Mesenchymal stem cell (in vitro differentiated cells and primary cell): ENCODE data around the gene ELK4.
A peak's percentile ranks its signal among the peaks of the same experiment; 100 is the strongest.
"Not testable (repeated sequence)": the region's sequence is repeated elsewhere in the genome, so short reads cannot be mapped to it uniquely, and the experiment has no call there.

Source experiments
- DNase-seq: peaks from one replicate; pipeline ENCODE4 v3.0.0-alpha.2; 2013
- H2AFZ ChIP-seq: one replicate; pipeline ENCODE4 v1.6.1; 2013; ENCODE audit warnings: low read depth, mild to moderate bottlenecking, control low read depth, inconsistent platforms, low read length, moderate library complexity
- H2AK5ac ChIP-seq: 2 replicates; pipeline ENCODE4 v1.6.1; 2013; ENCODE audit warnings: low read length, moderate library complexity, mild to moderate bottlenecking, inconsistent platforms; ENCODE audit not compliant: severe bottlenecking
- H2BK120ac ChIP-seq: one replicate; pipeline ENCODE4 v1.6.1; 2013; ENCODE audit warnings: low read depth, mild to moderate bottlenecking, inconsistent platforms, low read length, moderate library complexity
- H2BK12ac ChIP-seq, 2 experiments: one replicate each; pipeline ENCODE4 v1.6.1; 2013; ENCODE audit warnings: inconsistent platforms in 2 of 2, low read length in 2 of 2, mild to moderate bottlenecking in 2 of 2, moderate library complexity in 2 of 2, control low read depth in 1 of 2
- H2BK15ac ChIP-seq: one replicate; pipeline ENCODE4 v1.6.1; 2013; ENCODE audit warnings: mild to moderate bottlenecking, low read depth, inconsistent platforms; ENCODE audit not compliant: poor library complexity, severe bottlenecking
- H2BK5ac ChIP-seq: 2 replicates; pipeline ENCODE4 v1.6.1; 2013; ENCODE audit warnings: low read depth, mild to moderate bottlenecking, low read length, control low read depth, inconsistent platforms; ENCODE audit not compliant: poor library complexity, severe bottlenecking
- H3K14ac ChIP-seq, 2 experiments: one replicate each; pipeline ENCODE4 v1.6.1; 2013; ENCODE audit warnings: inconsistent platforms in 2 of 2, low read length in 2 of 2, control low read depth in 1 of 2, mild to moderate bottlenecking in 1 of 2, moderate library complexity in 1 of 2
- H3K18ac ChIP-seq, 2 experiments: one replicate each; pipeline ENCODE4 v1.6.1; 2013; ENCODE audit warnings: inconsistent platforms in 2 of 2, low read length in 2 of 2, control low read depth in 1 of 2, low read depth in 1 of 2, mild to moderate bottlenecking in 1 of 2
- H3K23ac ChIP-seq, 2 experiments: one replicate each; pipeline ENCODE4 v1.6.1; 2013; ENCODE audit warnings: inconsistent platforms in 2 of 2, low read length in 2 of 2, mild to moderate bottlenecking in 2 of 2, moderate library complexity in 2 of 2, control low read depth in 1 of 2
- H3K27ac ChIP-seq: 2 replicates; pipeline ENCODE4 v1.5.1; 2013; ENCODE audit warnings: mild to moderate bottlenecking, moderate library complexity, low read length, control low read depth, inconsistent platforms; ENCODE audit not compliant: poor library complexity, severe bottlenecking
- H3K27me3 ChIP-seq, 2 experiments: 2 replicates each; pipeline versions ENCODE4 v1.6.1 to v1.7.0; 2013; ENCODE audit warnings: low read length in 2 of 2, mild to moderate bottlenecking in 2 of 2, moderate library complexity in 2 of 2, control low read depth in 1 of 2, inconsistent platforms in 1 of 2; ENCODE audit not compliant: control insufficient read depth in 1 of 2, insufficient read depth in 1 of 2
- H3K36me3 ChIP-seq, 2 experiments: 2 replicates each; pipeline versions ENCODE4 v1.6.1 to v1.7.0; 2013; ENCODE audit warnings: low read length in 2 of 2, control low read depth in 1 of 2, inconsistent platforms in 1 of 2, low read depth in 1 of 2, mild to moderate bottlenecking in 1 of 2; ENCODE audit not compliant: insufficient read depth in 2 of 2, control insufficient read depth in 1 of 2
- H3K4ac ChIP-seq, 2 experiments: one replicate each; pipeline ENCODE4 v1.6.1; 2013; ENCODE audit warnings: inconsistent platforms in 2 of 2, low read length in 2 of 2, mild to moderate bottlenecking in 2 of 2, moderate library complexity in 2 of 2, control low read depth in 1 of 2, low read depth in 1 of 2
- H3K4me1 ChIP-seq: 2 replicates; pipeline ENCODE4 v1.6.1; 2013; ENCODE audit warnings: low read depth, low read length, control low read depth; ENCODE audit not compliant: control insufficient read depth, insufficient read depth
- H3K4me2 ChIP-seq: 2 replicates; pipeline ENCODE4 v1.6.1; 2013; ENCODE audit warnings: low read length, mild to moderate bottlenecking, inconsistent platforms; ENCODE audit not compliant: poor library complexity, severe bottlenecking
- H3K4me3 ChIP-seq, 2 experiments: 2 replicates each; pipeline versions ENCODE4 v1.5.1 to v1.7.0; 2013; ENCODE audit warnings: low read length in 2 of 2, mild to moderate bottlenecking in 2 of 2, control low read depth in 1 of 2, low read depth in 1 of 2; ENCODE audit not compliant: insufficient read depth in 1 of 2
- H3K79me1 ChIP-seq: replicated peaks from 2 replicates; pipeline ENCODE4 v1.6.1; 2013; ENCODE audit warnings: mild to moderate bottlenecking, control low read depth, low read length, inconsistent platforms; ENCODE audit not compliant: poor library complexity, severe bottlenecking
- H3K9ac ChIP-seq: 2 replicates; pipeline ENCODE4 v1.7.0; 2013; ENCODE audit warnings: mild to moderate bottlenecking, low read length, moderate library complexity
- H3K9me3 ChIP-seq: 2 replicates; pipeline ENCODE4 v1.7.0; 2013; ENCODE audit warnings: mild to moderate bottlenecking, low read length; ENCODE audit not compliant: control insufficient read depth
- H4K8ac ChIP-seq: one replicate; pipeline ENCODE4 v1.6.1; 2013; ENCODE audit warnings: inconsistent platforms, mild to moderate bottlenecking, low read length, moderate library complexity
- H4K91ac ChIP-seq: one replicate; pipeline ENCODE4 v1.6.1; 2013; ENCODE audit warnings: mild to moderate bottlenecking, low read length, inconsistent platforms
- WGBS: methylation state at CpG from one replicate; pipeline ENCODE4 v1.1.7; 2013; ENCODE audit warnings: mixed read lengths; 5-methylcytosine and 5-hydroxymethylcytosine counted together

ELK4 gene

DNA sequence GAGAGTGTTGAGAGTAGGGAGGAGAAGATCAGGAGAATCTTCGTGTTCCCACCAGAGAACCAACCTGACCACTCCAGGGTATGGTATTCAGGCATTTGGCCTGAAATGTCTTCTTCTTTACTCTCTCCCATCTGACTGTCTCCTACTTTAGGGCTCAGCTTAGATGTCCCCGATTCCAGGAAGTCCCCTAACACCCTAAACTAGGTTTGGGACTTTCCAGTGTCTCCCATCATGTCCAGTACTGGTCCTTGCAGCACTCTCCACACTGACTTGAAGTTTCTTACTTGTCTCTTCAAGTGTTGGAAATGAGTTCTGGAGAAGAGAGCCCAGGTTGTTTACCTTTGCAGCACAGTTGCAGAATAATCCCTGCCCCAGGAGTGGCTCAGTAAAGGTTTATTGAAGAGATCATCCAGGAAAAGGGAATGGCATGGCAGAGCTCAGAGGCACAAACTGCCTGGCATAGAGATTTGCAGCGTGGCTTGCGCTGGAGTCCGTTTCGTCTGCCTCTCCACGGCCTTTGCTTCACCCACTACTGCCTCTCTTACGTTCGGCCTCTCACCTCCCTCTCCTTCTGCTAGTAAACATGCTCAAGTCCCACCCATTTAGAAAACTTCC is 6.2 kb upstream of the ELK4 start:
- 94% methylated on average over 7 of the region's 9 CpGs for WGBS
- H2BK15ac ChIP-seq = no peak overlapping the region

GRCh38 chr1:205636732-205637131 is 4.9 kb upstream of the ELK4 start:
- Histone ChIP-seq H4K8ac (no peak overlapping the region), H2AK5ac (no peak overlapping the region), H2BK15ac (no peak overlapping the region), H2BK5ac (no peak overlapping the region), H3K4me1 (no peaks in the 10 kb centered on the region), H3K18ac (no peak overlapping the region), H3K4ac (no peak overlapping the region), H3K36me3 (no peaks in the 10 kb centered on the region), H3K23ac (peak overlapping the region in 1 of 2 experiments; percentile 51), H3K4me3 (no peak overlapping the region), H2BK12ac (no peak overlapping the region), H3K14ac (no peak overlapping the region), H2BK120ac (no peak overlapping the region), H4K91ac (no peak overlapping the region), H3K27ac (no peak overlapping the region), H3K27me3 (peaks cover 0 to 3% of the 10 kb centered on the region in 2 experiments), H3K9me3 (no peaks in the 10 kb centered on the region), H3K4me2 (no peak overlapping the region), H3K9ac (peak overlapping the region; percentile 67), H2AFZ (no peak overlapping the region), H3K79me1 (no peaks in the 10 kb centered on the region)
- WGBS = 87% methylated on average over 4 of the region's 4 CpGs
- no peak for DNase-seq

More for the DNA sequence above, 6.2 kb upstream of the ELK4 start:
- Histone ChIP-seq H3K9me3 (no peaks in the 10 kb centered on the region), H2AK5ac (no peak overlapping the region), H3K4me3 (no peak overlapping the region), H2BK5ac (no peak overlapping the region), H3K4ac (no peak overlapping the region), H3K27me3 (peaks cover 0 to 3% of the 10 kb centered on the region in 2 experiments), H2BK120ac (no peak overlapping the region), H3K36me3 (no peaks in the 10 kb centered on the region), H3K27ac (no peak overlapping the region), H2AFZ (no peak overlapping the region), H3K9ac (no peak overlapping the region), H3K4me1 (no peaks in the 10 kb centered on the region), H3K14ac (no peak overlapping the region), H3K79me1 (no peaks in the 10 kb centered on the region), H3K23ac (no peak overlapping the region), H4K91ac (no peak overlapping the region), H2BK12ac (no peak overlapping the region), H4K8ac (no peak overlapping the region), H3K4me2 (no peak overlapping the region), H3K18ac (no peak overlapping the region)
- DNase-seq = no peak

GRCh38 chr1:205636138-205636530 is 4.3 kb upstream of the ELK4 start:
- H3K36me3 ChIP-seq, H2BK5ac ChIP-seq, DNase-seq, H3K4me2 ChIP-seq, H3K23ac ChIP-seq, H3K9ac ChIP-seq, H3K4me3 ChIP-seq, H3K27ac ChIP-seq, H4K91ac ChIP-seq, H3K27me3 ChIP-seq, H2BK15ac ChIP-seq, H3K18ac ChIP-seq, H3K14ac ChIP-seq, H2AK5ac ChIP-seq, H4K8ac ChIP-seq, H3K4ac ChIP-seq, H3K9me3 ChIP-seq, H2AFZ ChIP-seq, H3K79me1 ChIP-seq, H3K4me1 ChIP-seq, H2BK12ac ChIP-seq, H2BK120ac ChIP-seq: not testable (repeated sequence)
- WGBS = 97% methylated on average over 6 of the region's 7 CpGs

DNA sequence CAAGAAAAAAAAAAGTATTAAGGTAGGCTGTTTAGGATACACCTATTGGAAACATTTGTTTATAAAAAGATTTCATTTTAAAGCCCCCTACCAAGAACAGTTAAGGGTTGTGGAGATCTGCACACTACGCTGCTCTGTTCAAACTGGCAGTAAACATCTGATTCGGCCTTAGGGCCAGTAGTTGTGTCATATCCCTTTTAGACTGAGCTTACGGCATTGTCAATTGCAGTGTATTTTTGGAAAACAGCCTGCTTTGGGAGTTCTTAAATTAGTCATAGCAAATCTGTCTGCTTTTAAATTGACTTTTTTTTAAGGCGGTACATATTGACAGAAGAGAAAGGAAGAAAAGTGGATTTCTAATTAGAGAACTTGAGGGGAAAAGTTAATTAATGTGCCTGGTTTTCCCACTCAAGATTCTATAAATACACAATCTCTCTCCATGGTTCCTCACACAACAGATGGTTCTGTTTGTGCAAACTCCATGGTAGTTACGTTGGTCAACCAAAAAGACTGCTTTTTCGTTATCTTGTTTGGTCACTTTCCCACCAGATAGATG is 1.7 kb upstream of the ELK4 start:
- Histone ChIP-seq H3K27ac (no peak overlapping the region), H3K4ac (no peak overlapping the region), H2BK15ac (no peak overlapping the region), H3K9ac (peak overlapping the region; percentile 99), H3K18ac (no peak overlapping the region), H3K9me3 (no peaks in the 10 kb centered on the region), H2BK5ac (no peak overlapping the region), H3K27me3 (no peaks in the 10 kb centered on the region), H2BK120ac (no peak overlapping the region), H4K91ac (no peak overlapping the region), H3K4me2 (no peak overlapping the region), H3K36me3 (no peaks in the 10 kb centered on the region), H3K4me3 (peak overlapping the region in 1 of 2 experiments; percentile 27), H3K23ac (no peak overlapping the region), H3K14ac (no peak overlapping the region), H3K4me1 (peaks cover 5% of the 10 kb centered on the region), H2BK12ac (no peak overlapping the region), H3K79me1 (no peaks in the 10 kb centered on the region), H2AFZ (no peak overlapping the region), H4K8ac (no peak overlapping the region), H2AK5ac (no peak overlapping the region)
- WGBS = 75% methylated on average over 5 of the region's 6 CpGs
- peak; percentile 42 for DNase-seq
